Measurements from ENCODE around the gene PAN3. TPM values are rescaled to one million over a fixed set of nuclear protein-coding genes. Genes with fewer than 3 reads are reported as not detected.

Gene PAN3
- total RNA-seq, 1 donor from 2014 or later = 50.2 TPM

DNA sequence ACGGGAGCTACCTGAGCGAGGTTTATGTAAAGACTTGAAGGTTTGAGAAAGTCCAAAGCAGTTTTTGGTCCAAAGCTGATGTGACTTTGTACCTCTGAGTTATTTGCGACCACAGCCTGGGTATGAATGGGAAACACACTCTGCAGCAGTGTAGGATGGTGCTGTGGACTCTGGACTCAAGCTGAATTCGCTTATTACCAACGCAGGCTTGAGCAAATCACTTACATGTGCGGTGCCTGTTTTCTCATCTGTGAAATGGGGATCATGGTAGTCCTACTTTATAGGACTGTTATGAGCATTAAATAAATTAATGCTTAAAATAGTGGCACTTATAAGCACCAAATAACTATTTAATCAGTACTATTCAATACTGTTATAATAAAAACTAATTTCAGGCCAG is 176.5 kb downstream of the PAN3 start:
- DNase-seq = no peak

DNA sequence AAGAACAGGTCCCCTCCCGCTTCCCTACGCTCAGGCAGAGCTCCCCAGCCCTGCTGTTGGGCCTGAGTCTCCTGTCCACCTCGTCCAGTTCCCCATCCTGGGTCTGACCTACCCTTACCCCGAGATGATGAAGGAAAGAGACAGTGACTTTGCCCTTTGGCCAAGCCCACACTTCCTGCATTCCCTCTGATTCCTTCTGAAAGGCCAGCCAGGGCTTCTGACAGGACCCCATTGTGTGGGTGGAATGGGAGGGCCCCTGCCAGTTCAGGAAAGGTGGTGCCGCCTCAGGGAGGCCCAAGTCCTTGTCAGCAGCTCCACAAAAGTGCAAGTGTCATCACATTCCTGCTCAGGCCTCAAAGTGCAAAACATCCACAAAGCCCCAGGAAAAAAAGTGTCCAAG is 177.8 kb downstream of the PAN3 start:
- DNase-seq = no peak

DNA sequence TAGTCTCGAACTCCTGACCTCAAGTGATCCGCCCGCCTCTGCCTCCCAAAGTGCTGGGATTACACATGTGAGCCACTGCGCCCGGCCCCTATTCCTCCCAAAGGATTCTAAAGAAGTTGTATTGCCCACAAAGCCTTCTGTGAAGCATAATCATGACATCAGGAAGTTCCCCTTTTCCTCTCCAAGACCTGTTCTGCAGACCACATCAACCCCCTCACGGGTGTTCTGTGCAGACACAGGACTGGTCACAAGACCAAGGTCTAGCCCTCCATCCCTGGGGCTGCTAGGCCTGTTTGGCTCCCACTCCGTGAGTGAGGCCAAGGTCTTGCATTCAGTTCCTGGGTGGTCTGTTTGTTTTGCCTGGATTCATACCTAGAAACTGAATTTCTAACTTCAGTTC is 178.5 kb downstream of the PAN3 start:
- DNase-seq = no peak

DNA sequence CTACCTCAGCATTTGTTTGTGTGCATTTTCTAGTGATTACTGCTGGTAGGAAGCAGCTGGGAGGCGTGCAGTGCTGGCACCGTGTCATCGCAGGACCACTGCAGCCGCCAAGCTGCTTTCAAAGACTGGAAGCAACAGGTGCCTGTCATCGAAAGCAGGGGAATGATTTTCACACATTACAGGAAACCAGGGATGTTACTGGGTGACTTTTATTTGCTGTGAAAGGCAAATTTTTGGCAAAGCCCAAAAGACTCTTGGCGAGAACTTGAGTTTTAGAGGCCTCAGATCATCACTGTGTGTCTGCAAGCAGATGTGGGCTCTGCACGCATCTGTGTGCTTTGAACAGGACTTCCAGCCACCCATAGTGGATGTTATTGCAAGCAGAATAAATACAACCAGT is 180.2 kb downstream of the PAN3 start:
- DNase-seq = no peak

DNA sequence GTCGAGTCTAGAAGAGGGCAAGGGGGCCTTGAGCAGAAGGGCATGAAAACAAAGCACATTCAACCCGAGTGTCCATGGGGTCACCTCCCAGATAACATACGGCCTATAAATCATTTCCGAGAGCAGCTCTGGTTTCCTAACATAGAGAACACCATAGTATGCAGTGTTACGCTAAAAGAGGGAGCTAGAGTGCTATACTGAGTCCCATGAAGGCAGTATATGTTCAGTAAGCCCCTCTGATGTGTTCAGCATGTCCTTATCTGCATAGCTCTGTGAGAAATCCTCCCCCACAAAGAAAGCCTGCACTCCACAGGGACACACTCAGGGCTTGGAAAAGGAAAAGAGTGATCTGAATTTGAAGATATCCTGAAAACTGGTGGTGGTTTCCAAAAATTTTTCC is 181.2 kb downstream of the PAN3 start:
- DNase-seq = no peak

DNA sequence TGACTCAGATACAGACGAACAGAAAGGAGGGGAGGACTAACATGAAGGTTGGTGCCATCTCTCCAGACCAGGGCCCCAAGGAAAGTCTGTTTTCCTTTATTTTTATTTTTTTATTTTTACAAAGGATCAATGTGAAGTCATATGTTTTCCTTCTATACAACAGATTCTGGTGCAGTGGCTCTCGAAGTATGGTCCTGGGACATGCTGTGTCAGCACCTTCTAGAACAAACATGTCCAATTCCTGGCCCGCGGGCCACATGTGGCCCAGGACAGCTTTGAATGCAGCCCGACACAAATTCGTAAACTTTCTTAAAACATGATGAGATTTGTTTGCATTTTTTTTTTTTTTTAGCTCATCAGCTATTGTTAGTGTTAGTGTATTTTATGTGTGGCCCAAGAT is 181.9 kb downstream of the PAN3 start:
- DNase-seq = no peak

DNA sequence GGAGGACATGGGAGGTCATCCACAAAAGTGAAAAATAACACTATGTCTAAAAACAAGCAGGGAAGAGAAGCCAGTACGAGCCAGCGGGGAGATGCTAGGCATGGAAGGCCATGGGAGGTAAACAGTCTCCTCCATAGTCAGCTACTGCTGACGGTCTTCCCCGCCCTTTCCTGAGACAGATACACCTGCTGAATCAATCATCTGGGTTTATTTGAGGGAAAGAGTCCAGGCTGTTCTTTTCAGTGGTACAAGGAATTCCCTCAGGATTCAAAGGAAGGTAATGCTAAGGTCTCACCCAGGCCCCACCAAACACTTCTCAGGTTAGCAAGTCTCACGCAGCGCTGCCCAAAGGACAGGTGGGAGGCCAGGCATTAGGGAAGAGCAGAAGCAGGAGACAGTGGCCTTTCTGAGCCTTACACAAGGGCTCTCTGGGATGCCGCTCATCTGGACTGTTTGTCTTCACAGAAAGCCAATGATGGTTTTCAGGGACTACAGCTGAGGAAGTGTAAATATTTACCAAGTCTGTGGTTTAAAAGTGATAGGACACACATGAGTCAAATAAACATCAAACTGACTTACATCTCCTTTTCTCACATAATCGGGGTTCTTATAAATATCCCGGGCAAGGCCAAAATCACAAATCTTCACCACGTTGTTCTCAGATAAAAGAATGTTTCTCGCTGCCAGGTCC is 182.7 kb downstream of the PAN3 start:
- DNase-seq = no peak

DNA sequence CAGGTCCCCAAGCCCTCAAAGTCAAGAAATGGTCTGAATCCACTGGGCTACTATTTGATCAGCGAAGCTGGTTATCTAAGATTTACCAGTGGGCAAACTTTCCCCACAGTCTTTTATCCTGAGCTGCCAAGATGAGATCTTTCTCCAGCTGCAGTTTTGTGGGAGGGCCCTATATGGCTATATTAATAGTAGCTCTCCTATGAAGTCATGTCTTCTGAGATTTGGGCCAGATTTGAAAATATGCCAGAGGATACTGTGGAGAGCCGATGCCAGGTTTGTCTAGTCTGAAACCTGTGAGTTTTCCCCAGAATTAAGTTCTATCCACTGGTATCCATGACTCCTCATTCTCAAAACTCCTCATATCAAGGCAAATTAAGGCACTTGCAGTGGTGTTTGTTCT is 183.4 kb downstream of the PAN3 start:
- DNase-seq = no peak

DNA sequence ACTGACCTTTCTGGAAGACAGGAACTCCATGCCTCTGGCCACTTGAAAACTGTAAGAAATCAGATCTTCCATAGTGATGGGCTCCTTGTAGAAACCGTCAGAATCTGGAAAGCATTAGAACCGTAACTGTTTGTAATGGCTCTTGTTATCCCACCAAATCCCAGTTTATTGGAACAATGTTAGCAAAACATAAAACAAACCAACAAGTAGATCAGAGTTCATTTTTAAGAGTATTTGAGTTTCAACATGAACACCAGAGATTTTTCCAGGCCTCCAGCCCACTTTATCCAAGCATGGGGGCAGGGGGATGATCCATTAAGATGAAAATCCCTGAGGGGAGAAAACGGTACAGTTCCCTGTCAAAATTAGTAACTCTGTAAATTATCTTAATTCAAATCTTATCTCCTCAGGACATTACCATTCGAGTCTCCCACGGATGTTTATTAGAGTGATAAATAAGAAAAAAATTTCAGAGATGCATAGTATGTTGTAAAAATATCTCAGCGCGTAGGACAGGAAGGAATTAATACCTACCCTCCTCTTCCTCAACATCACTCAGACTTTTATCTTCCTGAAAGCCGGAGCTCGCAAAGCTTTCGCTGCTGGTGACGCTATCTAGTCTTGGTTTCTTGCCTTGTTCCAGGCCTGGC is 184.0 kb downstream of the PAN3 start:
- DNase-seq = no peak

DNA sequence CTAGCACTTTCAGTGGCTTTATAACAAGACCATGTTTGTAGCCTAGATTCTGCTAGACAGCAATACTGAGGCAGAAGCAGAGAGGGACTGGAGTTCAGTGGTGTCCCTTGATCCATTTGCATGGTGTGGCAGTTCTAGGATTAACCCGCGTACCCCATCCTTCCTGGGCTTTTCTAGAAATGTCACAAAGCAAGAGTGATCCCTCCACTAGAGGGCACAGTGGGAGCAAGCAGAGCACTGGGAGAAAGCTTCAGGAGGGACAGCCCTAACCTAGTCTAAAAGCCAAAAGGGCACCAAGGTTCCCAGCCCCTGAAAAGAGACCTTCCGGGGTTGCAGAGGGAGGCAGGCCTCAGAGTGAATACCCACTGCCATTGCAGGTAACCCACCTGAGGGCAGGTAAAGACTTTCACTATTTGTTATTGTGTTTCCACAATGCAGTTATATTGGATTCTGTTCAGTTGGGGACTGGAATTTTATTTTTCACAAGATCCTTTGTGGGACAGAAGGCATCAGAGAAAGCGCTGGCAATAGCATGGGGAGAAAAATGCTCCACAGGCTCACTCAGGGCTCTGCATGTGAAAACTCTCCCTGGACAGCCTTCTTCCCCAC is 185.9 kb downstream of the PAN3 start:
- DNase-seq = no peak

DNA sequence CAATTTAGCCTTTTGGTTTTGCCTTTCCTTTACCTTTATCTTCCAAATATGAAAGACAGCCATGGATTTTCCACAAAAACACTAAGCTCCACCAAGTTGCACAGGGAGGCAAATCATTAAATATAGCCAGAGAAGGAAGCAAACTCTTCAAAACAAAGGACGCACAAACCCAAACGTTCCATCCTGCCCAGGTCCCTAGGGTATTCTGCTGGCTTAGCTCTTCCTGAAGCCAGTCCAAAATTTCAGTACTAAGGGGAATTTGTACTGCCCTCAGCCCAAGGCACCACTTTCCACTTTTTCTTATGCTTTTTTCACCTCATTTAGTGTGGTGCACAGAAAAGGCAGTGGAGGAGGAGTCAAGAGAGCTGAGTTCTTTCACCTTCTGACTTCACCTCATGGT is 186.7 kb downstream of the PAN3 start:
- DNase-seq = no peak

DNA sequence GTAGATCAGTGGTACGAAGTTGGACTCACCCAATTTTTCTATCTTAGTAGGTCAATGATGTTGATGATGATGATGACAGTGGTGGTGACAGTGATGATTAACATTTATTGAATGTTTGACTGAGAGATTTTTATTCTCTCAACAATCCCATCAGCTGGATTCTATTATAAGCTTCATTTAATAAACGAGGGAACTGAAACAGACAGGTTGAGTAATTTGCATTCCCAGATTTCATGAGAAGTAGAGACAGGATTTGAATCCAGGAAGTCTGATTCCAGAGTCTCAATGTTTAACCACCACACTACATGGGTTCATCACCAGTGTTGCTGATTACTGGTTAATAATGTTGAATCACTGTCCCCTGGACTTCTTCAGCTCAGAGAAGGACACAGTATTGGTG is 187.7 kb downstream of the PAN3 start:
- DNase-seq = no peak

DNA sequence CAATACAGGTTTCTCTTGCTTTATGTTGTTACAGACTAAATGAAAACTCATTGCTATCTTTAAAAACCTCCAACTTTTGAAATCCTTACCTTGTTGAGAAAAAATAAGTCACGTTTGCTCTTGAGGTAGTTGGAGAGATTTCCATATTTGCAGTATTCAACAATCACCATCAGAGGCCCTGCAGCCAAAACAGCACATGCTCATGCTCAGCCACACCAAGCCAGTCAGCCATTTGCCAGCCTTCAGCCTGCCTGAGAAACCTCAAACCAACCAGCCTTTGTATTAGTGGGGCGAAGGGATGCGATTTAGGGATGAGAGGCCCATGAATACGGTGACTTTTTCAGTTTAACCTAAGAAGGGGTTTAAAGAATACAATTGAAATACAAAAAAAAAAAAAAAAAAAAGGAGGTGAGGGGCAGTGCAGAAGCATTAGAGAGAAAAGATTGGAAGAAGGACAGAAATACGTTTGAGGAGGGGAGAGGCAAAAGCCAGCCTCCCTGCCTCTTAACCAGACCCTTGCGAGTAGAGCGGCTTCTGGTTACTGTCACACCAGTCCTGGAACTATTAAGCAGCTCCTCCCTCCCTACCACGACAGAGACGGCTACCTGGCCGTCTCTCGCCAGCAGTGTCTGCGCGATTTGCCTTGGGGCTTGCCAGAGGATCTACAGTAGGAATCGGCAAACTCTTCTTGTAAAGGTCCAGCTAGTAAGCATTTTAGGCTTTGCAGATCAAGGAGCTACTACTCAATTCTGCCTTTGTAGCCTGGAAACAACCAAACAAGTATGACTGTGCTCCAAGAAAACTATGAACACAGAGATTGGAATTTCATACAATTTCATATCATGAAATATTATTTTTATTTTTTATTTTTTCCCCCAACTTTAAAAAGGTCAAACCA is 189.3 kb downstream of the PAN3 start:
- DNase-seq = no peak

DNA sequence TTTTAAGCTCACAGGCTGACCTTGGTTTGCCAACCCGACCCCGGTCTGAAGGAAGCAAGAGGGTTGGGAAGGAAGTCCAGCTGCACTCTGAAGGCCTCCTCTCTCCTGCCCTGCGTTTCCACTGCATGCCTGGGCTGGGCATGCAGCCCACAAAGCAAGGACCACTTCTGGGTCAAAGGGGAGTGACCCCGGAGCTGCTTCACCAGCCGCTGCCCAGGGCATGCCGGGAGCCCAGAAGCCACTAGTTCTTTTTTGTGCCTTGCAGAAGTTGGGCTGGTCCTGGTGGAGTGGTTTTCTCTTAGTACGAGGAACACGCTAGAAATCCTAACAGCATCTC is 189.9 kb downstream of the PAN3 start:
- DNase-seq = no peak

DNA sequence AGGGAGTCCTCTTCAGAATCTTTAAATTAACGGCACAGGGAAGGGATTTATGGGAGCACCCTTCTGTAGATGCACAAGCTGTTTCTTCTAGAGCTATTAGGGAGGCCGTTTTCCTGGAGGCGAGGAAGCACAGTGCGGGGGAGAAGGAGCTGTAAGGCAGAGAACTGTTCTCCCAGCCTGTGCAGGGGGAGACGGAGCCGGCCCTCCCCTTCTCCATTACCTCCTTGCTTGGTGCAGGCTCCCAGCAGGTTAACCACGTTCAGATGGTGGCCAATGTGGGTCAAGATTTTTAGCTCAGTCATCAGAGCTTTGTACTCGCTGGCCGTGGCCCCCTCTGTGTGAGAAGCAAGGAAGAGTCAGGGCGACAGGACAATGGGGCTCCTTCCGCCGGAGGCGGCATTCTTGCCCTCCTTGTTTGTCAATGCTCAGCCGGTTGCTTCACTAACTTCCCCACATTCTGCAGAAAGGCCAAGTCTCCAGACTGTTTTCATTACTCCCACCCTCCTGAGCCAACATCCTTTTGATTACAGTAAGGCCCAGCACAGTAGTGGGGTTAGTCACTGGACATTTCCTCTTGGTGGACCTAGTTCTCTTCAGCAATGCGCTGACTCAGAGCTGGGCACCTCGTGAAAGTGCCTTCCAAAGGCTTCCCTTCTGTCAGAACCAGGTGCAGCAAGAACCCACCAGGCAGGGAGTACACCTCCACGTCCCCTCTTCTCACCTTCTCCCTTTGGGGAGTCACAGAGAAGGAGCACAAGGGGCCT is 191.2 kb downstream of the PAN3 start:
- DNase-seq = no peak

DNA sequence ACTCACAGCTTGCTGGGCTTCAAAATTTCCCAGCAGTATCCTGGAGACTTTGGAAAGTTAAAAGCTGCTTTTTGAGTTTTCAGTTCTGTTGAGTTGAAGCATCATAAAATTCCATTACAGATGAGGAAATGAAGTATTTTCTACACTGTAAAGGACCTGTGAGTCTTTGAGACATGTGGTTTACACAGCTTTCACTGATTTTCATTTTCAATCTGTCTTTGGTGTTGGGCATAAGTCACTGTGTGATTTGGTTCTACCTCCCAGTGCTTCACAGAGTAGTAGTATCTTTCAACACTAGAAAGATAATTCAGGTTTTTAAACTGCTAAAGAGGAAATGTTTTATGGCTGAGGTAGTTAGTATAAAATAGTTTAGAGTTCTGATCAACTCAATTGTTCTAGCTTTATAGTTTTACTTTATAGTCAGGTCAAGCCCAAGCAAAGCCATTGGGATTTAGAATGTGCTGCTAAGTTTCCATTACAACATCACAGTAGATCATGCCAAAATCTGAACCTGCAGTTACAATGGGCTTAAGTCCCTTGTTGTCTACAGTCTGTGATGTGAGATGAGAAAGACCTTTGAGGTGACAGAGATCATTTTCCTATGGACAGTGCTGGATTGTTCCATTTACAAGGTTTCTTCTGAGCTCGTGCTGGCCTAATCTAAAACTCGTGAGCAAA is 195.0 kb downstream of the PAN3 start:
- no peak for DNase-seq

DNA sequence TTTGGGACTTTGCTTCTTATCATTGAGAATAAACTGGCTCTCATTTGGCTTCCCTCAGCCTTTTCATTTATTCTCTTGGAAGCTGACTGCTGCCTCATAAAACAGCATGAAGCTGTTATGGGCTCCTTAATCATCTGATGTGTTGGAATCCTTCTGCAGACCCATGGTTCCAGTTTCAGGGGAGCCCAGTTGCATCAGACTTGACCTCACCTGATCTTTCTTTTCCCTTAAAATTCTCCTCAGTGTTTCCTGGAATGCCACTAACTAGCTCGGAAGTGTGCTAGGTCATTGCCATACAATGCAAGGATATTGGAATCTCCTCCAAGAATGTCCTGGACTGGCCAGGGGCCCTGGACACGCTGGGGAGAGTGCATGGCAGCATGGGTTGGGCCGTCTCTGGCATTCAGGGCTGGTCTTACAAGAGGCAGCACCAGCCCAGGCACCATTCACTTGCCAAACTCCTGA is 197.9 kb downstream of the PAN3 start:
- no peak for DNase-seq

DNA sequence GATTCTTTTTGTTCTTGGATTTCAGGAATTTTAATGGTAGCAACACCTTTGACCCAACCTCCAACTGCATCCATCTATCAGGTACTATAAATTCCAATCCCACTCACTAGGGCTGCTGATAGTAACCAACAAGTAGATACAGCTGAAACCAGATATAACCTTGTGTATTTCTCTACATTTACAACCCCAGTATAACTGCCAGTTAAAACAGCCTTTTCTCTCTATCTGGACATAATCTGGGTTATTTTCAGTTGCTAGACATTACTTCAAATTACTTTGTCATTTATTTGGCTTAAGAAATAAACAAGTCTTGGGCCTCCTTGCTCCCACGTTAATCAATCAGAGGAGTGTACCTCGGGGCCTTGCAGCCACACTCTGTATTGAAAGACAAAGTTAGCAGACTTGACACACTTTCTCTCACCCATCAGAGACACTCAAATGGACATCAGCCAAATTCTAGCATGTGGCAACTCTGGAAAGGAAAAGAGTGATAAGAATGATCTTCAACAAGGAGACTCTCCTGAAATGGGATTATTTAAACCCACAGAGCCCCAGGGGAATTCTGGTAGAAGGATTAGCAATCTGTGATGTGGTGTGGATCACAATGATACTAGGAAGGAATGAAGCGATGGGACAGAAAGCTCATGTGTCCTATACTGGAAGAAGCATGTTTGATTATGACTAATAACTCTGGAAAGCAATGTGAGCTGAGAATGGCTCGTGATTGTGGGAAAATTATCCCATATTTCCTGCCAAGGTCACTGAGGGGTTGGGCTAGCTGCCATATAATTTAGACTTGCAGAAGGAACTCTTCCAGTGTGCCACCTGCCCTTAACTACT is 199.0 kb downstream of the PAN3 start:
- DNase-seq = no peak

DNA sequence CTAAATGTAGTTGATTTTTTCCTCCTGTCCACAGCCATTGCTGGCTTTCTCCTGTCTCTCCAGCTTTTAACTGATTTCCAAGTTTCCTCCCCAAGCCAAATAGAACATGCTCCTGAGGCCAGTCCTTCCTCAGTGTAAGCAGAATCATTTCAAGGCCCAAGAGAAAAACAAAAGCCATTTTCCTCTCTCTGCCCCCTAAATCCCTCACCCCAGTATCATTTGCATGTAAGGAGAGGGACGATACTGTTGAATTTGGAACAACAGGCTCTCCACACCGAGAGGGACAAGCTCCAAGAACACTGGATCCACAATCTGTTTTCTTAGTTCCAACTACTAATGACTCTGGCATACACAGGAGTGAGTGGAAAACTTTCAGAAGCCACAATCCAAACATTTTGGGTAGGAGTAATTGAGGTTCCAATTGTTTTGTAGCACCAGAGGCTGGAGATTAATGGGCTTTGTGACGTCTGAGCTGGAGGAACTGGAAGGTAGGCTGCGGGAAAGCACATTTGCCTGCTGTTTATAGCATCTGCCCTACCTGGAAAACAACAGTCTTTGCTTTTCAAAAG is 199.7 kb downstream of the PAN3 start:
- no peak for DNase-seq

DNA sequence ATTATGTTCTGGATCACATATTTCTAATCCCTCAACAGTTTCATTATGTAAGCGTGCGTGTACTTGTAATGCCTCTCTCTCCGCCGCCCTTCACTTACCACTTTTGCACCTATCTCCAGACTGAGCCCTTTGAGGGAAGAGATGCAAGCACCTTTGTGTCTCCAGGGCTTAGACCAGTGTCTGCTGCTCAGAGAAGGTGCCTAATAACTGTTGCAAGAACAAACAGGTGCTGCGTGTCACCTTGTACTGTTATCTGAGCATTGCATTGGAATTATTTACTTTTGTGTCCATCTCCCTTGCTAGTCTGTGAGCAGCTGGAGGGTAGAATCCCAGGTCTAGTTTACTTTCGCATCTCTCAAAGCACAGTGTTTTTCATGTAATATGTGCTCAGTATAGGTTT is 200.4 kb downstream of the PAN3 start:
- DNase-seq = no peak
